Upper lobe of left lung (tissue), 6 donors: Measurements from ENCODE around the gene CDK16. TPM values are rescaled to one million over a fixed set of nuclear protein-coding genes. Genes with fewer than 3 reads are reported as not detected.

Experiments used
- ATAC-seq, 2 donors: fragments of 200-7000 bp; cut with Tn5 transposase; one replicate each; pipeline ENCODE4 v1.9.1; 2022; ENCODE audit warnings: mild to moderate bottlenecking in 2 of 2, moderate library complexity in 2 of 2; ENCODE audit not compliant: low FRiP score in 2 of 2
- DNase-seq, 2 donors: peaks; one replicate each; pipeline ENCODE4 v3.0.0-alpha.2; 2019 to 2020
- H3K27ac ChIP-seq, 4 donors: fragments of 200-600 bp; sonication (generic); one replicate each; pipeline ENCODE4 v1.5.1; 2016 to 2019
- H3K27me3 ChIP-seq, 4 donors: fragments of 200-600 bp; sonication (generic); one replicate each; pipeline ENCODE4 v1.5.1; 2017 to 2019
- H3K36me3 ChIP-seq, 4 donors: fragments of 200-600 bp; sonication (generic); one replicate each; pipeline ENCODE4 v1.5.1; 2016 to 2019
- H3K4me1 ChIP-seq, 4 donors: fragments of 200-600 bp; sonication (generic); one replicate each; pipeline ENCODE4 v1.5.1; 2018 to 2019
- H3K4me3 ChIP-seq, 4 donors: fragments of 200-600 bp; sonication (generic); one replicate each; pipeline ENCODE4 v1.5.1; 2017 to 2019; ENCODE audit warnings: mild to moderate bottlenecking in 2 of 4, moderate library complexity in 1 of 4
- H3K9me3 ChIP-seq, 4 donors: fragments of 200-600 bp; sonication (generic); one replicate each; pipeline ENCODE4 v1.5.1; 2018 to 2019
- EP300 ChIP-seq, 4 donors: sonication (generic); formaldehyde crosslinking; IDR thresholded peaks; one replicate each; pipeline ENCODE4 v1.5.1; 2017; ENCODE audit warnings: antibody characterized with exemption in 4 of 4, control low read depth in 2 of 4
- POLR2A ChIP-seq, 4 donors: fragments of 450-650 bp; IDR thresholded peaks; one replicate each; pipeline ENCODE4 v1.5.1; 2016 to 2017; ENCODE audit warnings: antibody characterized with exemption in 4 of 4, mild to moderate bottlenecking in 2 of 4
- POLR2AphosphoS5 ChIP-seq, 2 donors: sonication (generic); formaldehyde crosslinking; IDR thresholded peaks; one replicate each; pipeline ENCODE4 v1.5.1; 2017; ENCODE audit warnings: antibody characterized with exemption in 2 of 2
- WGBS, 2 donors: methylation state at CpG; one replicate each; pipeline ENCODE4 v1.1.5; 2017 to 2018; 5-methylcytosine and 5-hydroxymethylcytosine counted together
- total RNA-seq, 6 donors: library from RNA; depleted of rRNA in 4 of 6; stranded (reverse); fragments of >200 nt in 4 of 6; gene quantifications; one replicate each; pipeline versions ENCODE4 v1.1.0 to v1.2.1, GENCODE V29; 2016 to 2021
- TF ChIP-seq, protein P1 (sequence below), 6 experiments: fragments of 450-650 bp in 4 of 6; fragments of 200-600 bp in 2 of 6; sonication (generic) in 2 of 6; IDR thresholded peaks; one replicate each; pipeline ENCODE4 v1.5.1; 2016 to 2019; ENCODE audit warnings: antibody characterized with exemption in 6 of 6
- donor health status: DM: no; HTN: no; CAD: no; lungs with moderate emphysema.
- donor health status: DM: no; HTN: yes; CAD: no; lungs with severe emphysema.

The CDK16 gene
- 10 to 100 TPM; 59.2 to 91.0 (median 78.5) TPM for total RNA-seq

DNA sequence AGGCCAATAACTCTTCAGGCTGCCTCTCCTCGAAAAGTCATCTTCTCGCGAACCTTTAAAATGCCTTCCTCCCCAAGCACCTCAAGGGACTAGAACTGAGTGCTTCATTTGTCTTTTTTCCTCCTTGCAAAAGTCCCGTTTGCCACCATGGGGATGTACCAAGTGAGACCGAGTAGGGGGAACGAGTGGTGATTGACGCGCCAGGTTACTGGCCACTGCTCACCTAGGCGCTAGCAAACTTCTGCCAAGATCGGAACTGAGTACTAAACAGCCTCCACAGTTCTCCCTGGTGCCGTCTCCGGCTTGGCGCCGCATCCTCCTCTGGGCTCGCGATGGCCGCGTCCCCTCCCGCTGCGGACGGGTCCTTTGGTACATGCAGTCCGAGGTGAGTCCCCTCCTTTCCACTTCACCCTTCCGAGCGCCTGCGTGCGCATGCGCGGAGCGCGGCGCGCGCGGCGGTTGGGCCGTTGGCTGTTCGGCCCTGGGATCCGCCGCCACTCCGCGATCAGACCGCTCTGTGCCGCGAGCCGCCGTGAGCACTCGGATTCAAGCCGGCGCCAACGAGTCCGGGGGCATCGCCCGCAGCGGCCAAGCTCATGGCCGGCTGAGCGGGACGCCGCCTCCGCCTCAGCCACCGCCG, at the start of gene CDK16:
TSS of gene CDK16 (plus strand) at position 402 of the 640 bp plus-strand sequence. CDS start 4,877 bp downstream, outside the sequence.
- WGBS, 2 donors, result 0 to 3% methylated on average over 13 to 23 of the region's 61 CpGs
- peaks cover 0 to 37% (median 18%) of the 10 kb centered on the region in 4 donors for H3K36me3 ChIP-seq
- peak; percentile 84 to 89 for TF ChIP-seq POLR2AphosphoS5 (IDR thresholded peaks at IDR 0.05)
- TF ChIP-seq POLR2A (IDR thresholded peaks at IDR 0.05), result peak; percentile 69 to 92 (median 82)
- TF ChIP-seq, protein P1, sequence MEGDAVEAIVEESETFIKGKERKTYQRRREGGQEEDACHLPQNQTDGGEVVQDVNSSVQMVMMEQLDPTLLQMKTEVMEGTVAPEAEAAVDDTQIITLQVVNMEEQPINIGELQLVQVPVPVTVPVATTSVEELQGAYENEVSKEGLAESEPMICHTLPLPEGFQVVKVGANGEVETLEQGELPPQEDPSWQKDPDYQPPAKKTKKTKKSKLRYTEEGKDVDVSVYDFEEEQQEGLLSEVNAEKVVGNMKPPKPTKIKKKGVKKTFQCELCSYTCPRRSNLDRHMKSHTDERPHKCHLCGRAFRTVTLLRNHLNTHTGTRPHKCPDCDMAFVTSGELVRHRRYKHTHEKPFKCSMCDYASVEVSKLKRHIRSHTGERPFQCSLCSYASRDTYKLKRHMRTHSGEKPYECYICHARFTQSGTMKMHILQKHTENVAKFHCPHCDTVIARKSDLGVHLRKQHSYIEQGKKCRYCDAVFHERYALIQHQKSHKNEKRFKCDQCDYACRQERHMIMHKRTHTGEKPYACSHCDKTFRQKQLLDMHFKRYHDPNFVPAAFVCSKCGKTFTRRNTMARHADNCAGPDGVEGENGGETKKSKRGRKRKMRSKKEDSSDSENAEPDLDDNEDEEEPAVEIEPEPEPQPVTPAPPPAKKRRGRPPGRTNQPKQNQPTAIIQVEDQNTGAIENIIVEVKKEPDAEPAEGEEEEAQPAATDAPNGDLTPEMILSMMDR (IDR thresholded peaks at IDR 0.05), result peak in 1 of 6 experiments; percentile 34
- TF ChIP-seq EP300 (IDR thresholded peaks at IDR 0.05), result no peak
- ATAC-seq, result peak; percentile 84 to 89
- DNase-seq, result peak; percentile 79 to 95
- H3K27ac ChIP-seq, result peak within 1 kb of the TSS; percentile 96 to 98 (median 96)
- peaks cover 3 to 35% (median 19%) of the 10 kb centered on the region in 4 donors for H3K4me1 ChIP-seq
- H3K4me3 ChIP-seq, result peak within 1 kb of the TSS; percentile 68 to 89 (median 80)
- no peaks in the 10 kb centered on the region for H3K9me3 ChIP-seq
- H3K27me3 ChIP-seq, result no peaks in the 10 kb centered on the region

DNA sequence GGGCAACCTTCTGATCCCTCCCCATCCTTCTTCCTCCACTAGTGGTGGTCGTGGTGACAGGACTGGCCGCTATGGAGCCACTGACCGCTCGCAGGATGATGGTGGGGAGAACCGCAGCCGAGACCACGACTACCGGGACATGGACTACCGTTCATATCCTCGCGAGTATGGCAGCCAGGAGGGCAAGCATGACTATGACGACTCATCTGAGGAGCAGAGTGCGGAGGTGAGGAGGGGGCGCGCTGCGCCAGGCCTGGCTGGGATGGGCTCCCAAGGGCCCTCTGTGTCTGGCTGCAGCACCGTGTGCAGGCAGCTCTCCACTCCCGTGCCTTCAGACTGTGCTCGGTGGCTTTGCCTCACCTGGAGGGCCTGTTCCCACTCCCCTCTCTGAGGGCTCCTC, 49.2 kb upstream of the CDK16 start:
- ATAC-seq (no peak), DNase-seq (no peak)
- 97% methylated on average over 19 of the region's 19 CpGs; no CpG with 5 or more reads in 1 of the 2 donors for WGBS, 2 donors
- peaks cover 0 to 49% (median 26%) of the 10 kb centered on the region in 4 donors for H3K36me3 ChIP-seq
- no peaks in the 10 kb centered on the region for H3K27me3 ChIP-seq
- H3K4me1 ChIP-seq, result no peaks in the 10 kb centered on the region
- no peak overlapping the region for H3K4me3 ChIP-seq
- H3K27ac ChIP-seq, result no peak overlapping the region
- peaks cover 0 to 6% (median 0%) of the 10 kb centered on the region in 4 donors for H3K9me3 ChIP-seq
- TF ChIP-seq POLR2AphosphoS5 (IDR thresholded peaks at IDR 0.05) (no peak), EP300 (IDR thresholded peaks at IDR 0.05) (no peak), POLR2A (IDR thresholded peaks at IDR 0.05) (no peak)
- TF ChIP-seq, protein P1 (IDR thresholded peaks at IDR 0.05), result no peak

DNA sequence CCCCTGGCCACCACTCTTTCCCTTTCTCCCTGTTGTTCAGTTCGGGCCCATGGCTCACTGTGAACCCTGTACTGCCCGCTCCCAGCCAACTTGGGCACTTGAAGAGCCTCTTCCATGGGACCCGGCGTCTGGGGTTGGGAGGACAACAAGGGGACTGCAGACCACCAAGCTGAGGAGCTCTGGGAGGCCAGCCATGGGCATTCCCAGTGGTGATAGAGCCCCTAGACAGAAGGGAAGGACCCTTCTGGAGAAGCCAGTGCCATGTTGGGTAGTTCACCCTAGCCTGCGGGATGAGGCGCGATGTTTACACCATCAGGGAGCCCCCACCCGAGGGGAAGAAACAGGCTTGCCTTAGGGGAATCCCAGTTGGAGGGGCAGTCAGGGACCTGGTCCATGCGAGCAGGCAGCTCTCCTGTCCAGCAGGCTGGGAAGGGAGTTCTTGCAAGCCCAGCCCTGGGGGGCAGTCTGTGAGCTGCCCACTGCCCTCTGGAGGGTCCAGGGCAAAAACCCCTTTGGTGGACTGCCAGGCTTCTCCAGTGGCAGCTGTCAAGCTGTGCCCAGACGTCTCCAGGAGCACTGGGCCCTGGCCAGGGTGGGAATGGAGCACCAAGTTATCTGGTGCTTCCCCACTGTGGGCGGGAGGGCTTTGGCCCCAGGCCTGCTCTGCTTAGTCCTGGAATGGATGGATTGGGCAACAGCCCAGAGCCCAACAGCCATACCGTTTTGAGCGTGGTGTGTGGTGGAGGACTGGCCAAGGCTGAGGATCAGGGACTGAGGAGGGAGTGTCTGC, 48.6 kb upstream of the CDK16 start:
- Histone ChIP-seq H3K4me3 (no peak overlapping the region), H3K9me3 (no peaks in the 10 kb centered on the region), H3K36me3 (peaks cover 0 to 56% (median 28%) of the 10 kb centered on the region in 4 donors), H3K27ac (no peak overlapping the region), H3K4me1 (no peaks in the 10 kb centered on the region), H3K27me3 (no peaks in the 10 kb centered on the region)
- ATAC-seq (peak in 1 of 2 donors; percentile 41), DNase-seq (no peak)
- WGBS, 2 donors, result 85 to 100% methylated on average over 2 to 11 of the region's 13 CpGs
- TF ChIP-seq, protein P1 (IDR thresholded peaks at IDR 0.05), result no peak
- no peak for TF ChIP-seq EP300 (IDR thresholded peaks at IDR 0.05)
- TF ChIP-seq POLR2AphosphoS5 (IDR thresholded peaks at IDR 0.05), result no peak
- no peak for TF ChIP-seq POLR2A (IDR thresholded peaks at IDR 0.05)

DNA sequence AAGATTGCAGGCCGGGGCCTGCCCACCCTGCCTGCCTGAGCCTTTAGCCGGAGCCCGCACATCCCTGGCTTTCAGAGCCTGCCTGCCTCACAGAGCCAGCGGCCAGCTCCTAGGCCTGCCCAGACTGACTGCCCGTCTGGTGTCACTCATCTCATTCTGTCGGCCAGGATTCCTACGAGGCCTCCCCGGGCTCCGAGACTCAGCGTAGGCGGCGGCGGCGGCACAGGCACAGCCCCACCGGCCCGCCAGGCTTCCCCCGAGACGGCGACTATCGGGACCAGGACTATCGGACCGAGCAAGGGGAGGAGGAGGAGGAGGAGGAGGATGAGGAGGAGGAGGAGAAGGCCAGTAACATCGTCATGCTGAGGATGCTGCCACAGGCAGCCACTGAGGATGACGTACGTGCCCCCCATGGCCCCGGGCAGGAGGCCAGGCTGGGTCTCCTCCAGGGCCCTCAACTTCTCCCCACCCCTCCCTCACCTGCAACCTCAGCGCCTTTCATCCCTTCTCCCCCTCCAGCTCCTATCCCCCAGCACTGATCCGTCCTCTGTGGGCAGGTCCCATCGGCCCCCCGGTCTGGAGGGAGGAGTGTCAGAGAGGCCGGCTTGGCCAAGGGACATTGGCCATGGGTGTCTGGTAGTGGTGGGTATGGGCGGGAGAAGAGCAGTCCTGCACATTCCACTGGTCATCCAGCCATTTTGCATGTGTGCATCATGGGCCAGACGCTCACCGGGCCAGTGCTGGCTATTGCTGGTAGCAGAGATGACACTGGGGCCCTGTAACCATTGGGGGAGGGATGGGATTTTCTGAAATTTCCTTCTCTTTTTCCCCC, 47.4 kb upstream of the CDK16 start:
- H3K27ac ChIP-seq, result no peak overlapping the region
- TF ChIP-seq EP300 (IDR thresholded peaks at IDR 0.05) (no peak), POLR2AphosphoS5 (IDR thresholded peaks at IDR 0.05) (no peak), POLR2A (IDR thresholded peaks at IDR 0.05) (no peak)
- TF ChIP-seq, protein P1 (IDR thresholded peaks at IDR 0.05), result no peak
- H3K27me3 ChIP-seq, result no peaks in the 10 kb centered on the region
- no peak overlapping the region for H3K4me3 ChIP-seq
- H3K4me1 ChIP-seq, result no peaks in the 10 kb centered on the region
- WGBS, 2 donors, result 87 to 93% methylated on average over 9 to 28 of the region's 34 CpGs
- H3K9me3 ChIP-seq, result no peaks in the 10 kb centered on the region
- DNase-seq (no peak), ATAC-seq (no peak)
- H3K36me3 ChIP-seq, result peaks cover 0 to 67% (median 34%) of the 10 kb centered on the region in 4 donors
